ENCODE data around the gene CCDC3.

GRCh38 chr10:13016426-13016825, 14.9 kb upstream of the CCDC3 start:
- TF ChIP-seq CTCF (IDR thresholded peaks at IDR 0.05; ENCODE audit: low read depth, low read length, poor library complexity, severe bottlenecking) (no peak), EZH2phosphoT487 (IDR thresholded peaks at IDR 0.05; ENCODE audit: borderline replicate concordance, low read length) (no peak)

Data from DOHH2 (cell line).